ENCODE measurements around the gene TSPAN19. TPM values are rescaled to one million over a fixed set of nuclear protein-coding genes. Genes with fewer than 3 reads are reported as not detected.

TSPAN19 gene
- polyA plus RNA-seq: not detected

- H3K36me3 Mint-ChIP-seq: no peaks in the 10 kb centered on the region
- H3K27me3 Mint-ChIP-seq (ENCODE audit: low read depth in 3 of 3): peaks cover 2 to 4% (median 2%) of the 10 kb centered on the region in 3 donors
- H3K4me3 Mint-ChIP-seq: peak within 1 kb of the TSS in 1 of 5 donors; percentile 33
- H3K9me3 Mint-ChIP-seq: peaks cover 0 to 6% (median 3%) of the 10 kb centered on the region in 6 donors
- no peak for DNase-seq
- H3K4me1 Mint-ChIP-seq: no peaks in the 10 kb centered on the region
- no peak within 1 kb of the TSS for H3K27ac Mint-ChIP-seq
These were observed at the start of gene TSPAN19, which contains the start of gene LRRIQ1 for GRCh38 chr12:85036234-85036707. TSS of gene TSPAN19 (minus strand) at chr12:85036277. CDS start at chr12:85029946, 6,331 bp downstream. TSS of gene LRRIQ1 (plus strand) at chr12:85036351. CDS start at chr12:85038177, 1,826 bp downstream.

DNA sequence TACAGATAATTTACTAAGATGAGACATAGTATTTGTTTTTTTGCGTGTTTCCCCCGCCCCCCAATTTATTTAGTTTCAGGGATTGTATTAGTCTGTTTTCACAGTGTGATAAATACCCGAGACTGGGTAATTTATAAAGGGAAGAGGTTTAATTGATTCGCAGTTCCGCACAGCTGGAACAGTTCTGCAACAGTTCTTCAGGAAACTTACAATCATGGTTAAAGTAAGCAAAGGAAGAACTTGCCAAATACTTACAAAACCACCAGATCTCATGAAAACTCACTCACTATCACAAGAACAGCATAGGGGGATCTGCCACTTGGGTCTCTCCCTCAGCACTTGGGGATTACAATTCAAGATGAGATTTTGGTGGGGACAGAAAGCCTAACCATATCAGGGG lies 49.0 kb upstream of the TSPAN19 start:
- no peak for DNase-seq
- no peak overlapping the region for H3K27ac Mint-ChIP-seq
- H3K4me1 Mint-ChIP-seq: no peaks in the 10 kb centered on the region
- H3K36me3 Mint-ChIP-seq: no peaks in the 10 kb centered on the region
- H3K27me3 Mint-ChIP-seq (ENCODE audit: low read depth in 3 of 3): no peaks in the 10 kb centered on the region
- no peak overlapping the region for H3K4me3 Mint-ChIP-seq
- peaks cover 0 to 24% (median 8%) of the 10 kb centered on the region in 6 donors for H3K9me3 Mint-ChIP-seq

GRCh38 chr12:85076688-85077430 lies 40.8 kb upstream of the TSPAN19 start:
- Mint-ChIP-seq H3K27me3 (ENCODE audit: low read depth in 3 of 3) (peaks cover 0 to 2% (median 0%) of the 10 kb centered on the region in 3 donors), H3K9me3 (peaks cover 0 to 11% (median 3%) of the 10 kb centered on the region in 6 donors), H3K4me3 (no peak overlapping the region), H3K27ac (no peak overlapping the region), H3K36me3 (no peaks in the 10 kb centered on the region), H3K4me1 (no peaks in the 10 kb centered on the region)
- no peak for DNase-seq

GRCh38 chr12:85072826-85073225 lies 36.7 kb upstream of the TSPAN19 start:
- Mint-ChIP-seq H3K36me3 (no peaks in the 10 kb centered on the region), H3K27ac (no peak overlapping the region), H3K27me3 (ENCODE audit: low read depth in 3 of 3) (peaks cover 0 to 1% (median 0%) of the 10 kb centered on the region in 3 donors), H3K4me3 (no peak overlapping the region), H3K4me1 (no peaks in the 10 kb centered on the region), H3K9me3 (peaks cover 0 to 17% (median 3%) of the 10 kb centered on the region in 6 donors)
- no peak for DNase-seq

DNA sequence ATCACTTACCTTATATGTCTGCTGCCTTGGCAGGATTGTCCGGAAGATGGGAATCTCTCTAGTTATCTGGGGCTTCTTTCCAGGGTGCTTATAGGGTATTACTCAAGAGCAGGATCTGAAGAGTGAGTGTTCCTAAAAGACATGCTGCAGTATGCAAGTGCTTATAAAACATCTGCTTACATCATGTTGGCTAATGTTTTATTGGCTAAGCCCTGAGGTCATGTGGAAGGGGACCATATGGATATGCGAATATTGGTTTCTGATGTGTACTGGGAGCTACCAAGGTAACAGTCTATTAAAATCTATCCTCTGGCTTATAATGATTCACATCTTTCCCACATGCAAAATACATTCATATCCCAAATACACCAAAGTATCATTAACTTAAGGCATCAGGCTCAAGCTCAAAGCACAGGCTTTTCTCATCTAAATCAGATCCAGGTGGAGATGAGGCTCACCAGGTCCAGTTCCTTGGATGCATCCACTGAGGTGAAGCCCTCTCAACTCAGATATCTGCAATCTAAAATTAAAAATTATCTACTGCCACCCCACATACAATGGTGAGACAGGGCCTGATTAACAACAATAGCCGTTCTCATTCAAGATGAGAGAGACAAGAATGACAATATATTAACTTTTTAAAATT lies 29.9 kb upstream of the TSPAN19 start:
- H3K36me3 Mint-ChIP-seq: no peaks in the 10 kb centered on the region
- no peak overlapping the region for H3K27ac Mint-ChIP-seq
- peaks cover 0 to 1% (median 0%) of the 10 kb centered on the region in 3 donors for H3K27me3 Mint-ChIP-seq (ENCODE audit: low read depth in 3 of 3)
- H3K4me3 Mint-ChIP-seq: no peak overlapping the region
- no peak for DNase-seq
- H3K4me1 Mint-ChIP-seq: no peaks in the 10 kb centered on the region
- peaks cover 0 to 10% (median 1%) of the 10 kb centered on the region in 6 donors for H3K9me3 Mint-ChIP-seq

- peaks cover 0 to 5% (median 2%) of the 10 kb centered on the region in 6 donors for H3K9me3 Mint-ChIP-seq
- no peak for DNase-seq
- no peak overlapping the region for H3K4me3 Mint-ChIP-seq
- H3K27ac Mint-ChIP-seq: no peak overlapping the region
- H3K27me3 Mint-ChIP-seq (ENCODE audit: low read depth in 3 of 3): no peaks in the 10 kb centered on the region
- no peaks in the 10 kb centered on the region for H3K36me3 Mint-ChIP-seq
- no peaks in the 10 kb centered on the region for H3K4me1 Mint-ChIP-seq
These were observed 24.8 kb upstream of the TSPAN19 start for GRCh38 chr12:85060916-85061315.

DNA sequence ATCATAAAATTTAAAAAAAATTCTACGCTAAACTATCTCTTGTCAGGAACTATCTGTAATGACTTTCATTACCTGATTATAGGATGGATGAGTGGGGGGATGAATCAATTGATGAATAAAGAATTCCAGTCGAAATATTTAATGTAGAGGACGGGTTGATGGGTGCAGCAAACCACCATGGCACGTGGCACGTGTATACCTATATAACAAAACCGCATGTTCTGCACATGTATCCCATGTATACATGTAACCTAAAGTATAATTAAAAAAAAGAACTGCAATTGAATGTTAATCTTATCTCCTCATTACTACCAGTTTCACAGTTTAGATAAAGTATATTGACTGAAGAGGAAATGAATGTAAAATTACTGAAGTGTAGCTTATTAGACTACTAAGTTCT lies 23.5 kb upstream of the TSPAN19 start:
- Mint-ChIP-seq H3K9me3 (peaks cover 0 to 9% (median 3%) of the 10 kb centered on the region in 6 donors), H3K27me3 (ENCODE audit: low read depth in 3 of 3) (peaks cover 0 to 1% (median 0%) of the 10 kb centered on the region in 3 donors), H3K4me1 (no peaks in the 10 kb centered on the region), H3K27ac (no peak overlapping the region), H3K4me3 (no peak overlapping the region), H3K36me3 (no peaks in the 10 kb centered on the region)
- no peak for DNase-seq

- Mint-ChIP-seq H3K36me3 (no peaks in the 10 kb centered on the region), H3K27me3 (ENCODE audit: low read depth in 3 of 3) (peaks cover 0 to 4% (median 0%) of the 10 kb centered on the region in 3 donors), H3K9me3 (peaks cover 0 to 13% (median 2%) of the 10 kb centered on the region in 6 donors), H3K27ac (no peak overlapping the region), H3K4me1 (no peaks in the 10 kb centered on the region), H3K4me3 (no peak overlapping the region)
- no peak for DNase-seq
These were observed 22.3 kb upstream of the TSPAN19 start for GRCh38 chr12:85058339-85058738.

DNA sequence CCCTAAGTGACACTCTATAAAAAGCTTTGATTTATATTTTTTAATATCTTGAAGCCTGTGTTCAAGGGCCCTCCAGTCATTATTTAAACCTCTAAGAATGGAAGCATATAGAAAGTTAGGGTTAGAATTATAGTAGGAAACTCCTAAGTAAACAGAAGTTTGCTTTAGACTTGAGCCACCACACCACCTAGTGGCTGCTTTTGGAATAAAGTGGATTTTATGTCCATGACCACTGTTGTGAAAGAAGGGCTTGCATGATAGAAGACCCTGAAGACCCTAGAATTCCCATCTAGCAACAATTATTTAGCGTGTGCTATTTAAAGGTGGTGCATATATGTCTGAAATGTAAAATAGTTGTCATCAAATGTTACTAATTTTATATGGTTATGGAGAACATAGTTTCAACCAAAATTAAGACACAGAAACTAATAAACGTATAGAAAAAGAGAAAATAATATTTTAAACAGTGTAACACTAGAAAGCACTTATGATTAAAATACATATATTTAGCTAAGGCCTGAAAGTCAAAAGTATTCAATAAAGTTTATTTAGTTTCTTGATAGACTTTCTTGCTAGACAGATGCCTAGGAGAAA lies 21.4 kb upstream of the TSPAN19 start:
- no peaks in the 10 kb centered on the region for H3K36me3 Mint-ChIP-seq
- no peak for DNase-seq
- H3K27ac Mint-ChIP-seq: no peak overlapping the region
- H3K4me1 Mint-ChIP-seq: no peaks in the 10 kb centered on the region
- no peak overlapping the region for H3K4me3 Mint-ChIP-seq
- H3K9me3 Mint-ChIP-seq: peaks cover 0 to 19% (median 5%) of the 10 kb centered on the region in 6 donors
- peaks cover 0 to 4% (median 0%) of the 10 kb centered on the region in 3 donors for H3K27me3 Mint-ChIP-seq (ENCODE audit: low read depth in 3 of 3)

- Mint-ChIP-seq H3K4me3 (no peak overlapping the region), H3K4me1 (no peaks in the 10 kb centered on the region), H3K9me3 (peaks cover 0 to 7% (median 3%) of the 10 kb centered on the region in 6 donors), H3K27ac (no peak overlapping the region), H3K36me3 (no peaks in the 10 kb centered on the region), H3K27me3 (ENCODE audit: low read depth in 3 of 3) (peaks cover 0 to 3% (median 0%) of the 10 kb centered on the region in 3 donors)
- no peak for DNase-seq
These were observed 7.8 kb upstream of the TSPAN19 start for GRCh38 chr12:85043829-85044228.

- no peak overlapping the region for H3K4me3 Mint-ChIP-seq
- no peaks in the 10 kb centered on the region for H3K4me1 Mint-ChIP-seq
- no peak overlapping the region for H3K27ac Mint-ChIP-seq
- peaks cover 0 to 4% (median 2%) of the 10 kb centered on the region in 3 donors for H3K27me3 Mint-ChIP-seq (ENCODE audit: low read depth in 3 of 3)
- H3K9me3 Mint-ChIP-seq: peaks cover 0 to 2% (median 0%) of the 10 kb centered on the region in 6 donors
- no peaks in the 10 kb centered on the region for H3K36me3 Mint-ChIP-seq
- no peak for DNase-seq
These were observed 5.3 kb upstream of the TSPAN19 start for GRCh38 chr12:85041395-85041794.

GRCh38 chr12:85036733-85037132 lies 656 bp upstream of the TSPAN19 start:
- H3K27me3 Mint-ChIP-seq (ENCODE audit: low read depth in 3 of 3): peaks cover 2 to 6% (median 2%) of the 10 kb centered on the region in 3 donors
- H3K4me1 Mint-ChIP-seq: no peaks in the 10 kb centered on the region
- no peak for DNase-seq
- no peaks in the 10 kb centered on the region for H3K36me3 Mint-ChIP-seq
- peaks cover 0 to 6% (median 3%) of the 10 kb centered on the region in 6 donors for H3K9me3 Mint-ChIP-seq
- H3K4me3 Mint-ChIP-seq: peak overlapping the region in 1 of 5 donors; percentile 33
- no peak overlapping the region for H3K27ac Mint-ChIP-seq

GRCh38 chr12:85029456-85029855 lies 6.6 kb downstream of the TSPAN19 start:
- no peak for DNase-seq
- no peak overlapping the region for H3K4me3 Mint-ChIP-seq
- H3K9me3 Mint-ChIP-seq: peaks cover 0 to 12% (median 2%) of the 10 kb centered on the region in 6 donors

GRCh38 chr12:85018098-85018497 lies 18.0 kb downstream of the TSPAN19 start:
- Mint-ChIP-seq H3K4me3 (no peak overlapping the region), H3K27me3 (ENCODE audit: low read depth in 3 of 3) (no peaks in the 10 kb centered on the region), H3K4me1 (no peaks in the 10 kb centered on the region), H3K9me3 (peaks cover 0 to 3% (median under 1%) of the 10 kb centered on the region in 6 donors), H3K36me3 (no peaks in the 10 kb centered on the region), H3K27ac (no peak overlapping the region)
- no peak for DNase-seq

More at GRCh38 chr12:85029456-85029855, 6.6 kb downstream of the TSPAN19 start:
- Mint-ChIP-seq H3K27ac (no peak overlapping the region), H3K27me3 (ENCODE audit: low read depth in 3 of 3) (peaks cover 0 to 4% (median 2%) of the 10 kb centered on the region in 3 donors), H3K36me3 (no peaks in the 10 kb centered on the region), H3K4me1 (no peaks in the 10 kb centered on the region)
